HepG2 (cell line): ENCODE results near the gene NEDD4. TPM values are rescaled to one million over a fixed set of nuclear protein-coding genes. Genes with fewer than 3 reads are reported as not detected.

ENCODE experiments used
- ATAC-seq: fragments of 200-7000 bp; cut with Tn5 transposase; 3 replicates; pipeline ENCODE4 v1.9.1; 2020; ENCODE audit warnings: mild to moderate bottlenecking, moderate library complexity
- BruUV-seq: library from RNA; stranded (reverse); fragments of 400-500 nt; replicated peaks from 2 replicates; lab custom pipeline; 2021; lab: Mats Ljungman, UMichigan
- CTCF ChIA-PET: fragments of 300-600 bp; formaldehyde crosslinking; extraction: SDS; loops from one replicate; lab custom pipeline; 2021; ENCODE audit warnings: low total read pairs, inconsistent platforms, low intra/inter-chr PET ratio; lab: Yijun Ruan, JAX
- POLR2A ChIA-PET: fragments of 350-600 bp; sonication (Branson Sonifier 250); formaldehyde crosslinking; loops from one replicate; lab custom pipeline; 2020; ENCODE audit warnings: antibody characterized with exemption, inconsistent platforms; lab: Yijun Ruan, JAX
- DNase-seq: peaks from one replicate; pipeline ENCODE4 v3.0.0-alpha.2; 2015; ENCODE audit warnings: low spot score
- FAIRE-seq: peaks from 3 replicates; lab custom pipeline; 2011; peaks lifted over from hg19 to GRCh38; lab: Jason Lieb, UNC
- H2AFZ ChIP-seq: one replicate; pipeline ENCODE4 v1.6.1; 2011; ENCODE audit warnings: low read length, inconsistent platforms
- H3K27ac ChIP-seq: fragments of 300-600 bp; 3 replicates; pipeline ENCODE4 v1.8.0; 2011; ENCODE audit warnings: mixed run types, mild to moderate bottlenecking, mixed read lengths, low read length, inconsistent platforms; ENCODE audit not compliant: insufficient read depth; ENCODE audit errors: extremely low read length
- H3K27me3 ChIP-seq, 2 experiments: fragments of 200-600 bp in 1 of 2; 2 replicates in 1 of 2; 3 replicates in 1 of 2; pipeline versions ENCODE4 v1.6.0 to v1.8.0; 2011; ENCODE audit warnings: low read length in 2 of 2, mild to moderate bottlenecking in 2 of 2, moderate library complexity in 2 of 2, inconsistent platforms in 1 of 2; ENCODE audit not compliant: insufficient read depth in 2 of 2, control insufficient read depth in 1 of 2
- H3K36me3 ChIP-seq, 2 experiments: fragments of 200-600 bp in 1 of 2; replicated peaks in 1 of 2; 2 replicates in 1 of 2; 3 replicates in 1 of 2; pipeline versions ENCODE4 v1.5.1 to v1.8.0; 2011; ENCODE audit warnings: low read length in 2 of 2, inconsistent platforms in 1 of 2; ENCODE audit not compliant: insufficient read depth in 2 of 2, control insufficient read depth in 1 of 2
- H3K4me1 ChIP-seq: 2 replicates; pipeline ENCODE4 v1.5.1; 2012; ENCODE audit warnings: low read length, inconsistent platforms; ENCODE audit not compliant: insufficient read depth
- H3K4me2 ChIP-seq: 2 replicates; pipeline ENCODE4 v1.6.0; 2011; ENCODE audit warnings: low read depth, low read length, inconsistent platforms
- H3K4me3 ChIP-seq, 3 experiments: fragments of 200-600 bp in 1 of 3; sonication (generic), shearing (Covaris generic) in 1 of 3; replicated peaks in 1 of 3; 2 replicates each; pipeline ENCODE4 v1.5.1; 2011 to 2016; ENCODE audit warnings: low read length in 3 of 3, inconsistent platforms in 2 of 3, low read depth in 2 of 3, mild to moderate bottlenecking in 2 of 3, control low read depth in 1 of 3, mixed read lengths in 1 of 3; ENCODE audit not compliant: insufficient read depth in 1 of 3
- H3K79me2 ChIP-seq: one replicate; pipeline ENCODE4 v1.6.1; 2011; ENCODE audit warnings: low read length, inconsistent platforms; ENCODE audit not compliant: insufficient read depth
- H3K9ac ChIP-seq: 2 replicates; pipeline ENCODE4 v1.6.0; 2011; ENCODE audit warnings: mild to moderate bottlenecking, low read depth, low read length, inconsistent platforms; ENCODE audit not compliant: insufficient read depth
- H3K9me3 ChIP-seq: 2 replicates; pipeline ENCODE4 v1.5.1; 2012; ENCODE audit warnings: mild to moderate bottlenecking, low read length
- H4K20me1 ChIP-seq: 2 replicates; pipeline ENCODE4 v1.6.0; 2011; ENCODE audit warnings: inconsistent platforms, mild to moderate bottlenecking, low read length, moderate library complexity; ENCODE audit not compliant: insufficient read depth
- CHD4 ChIP-seq: fragments of 200-600 bp; sonication (generic); IDR thresholded peaks from 2 replicates; pipeline ENCODE4 v1.7.0; 2017; ENCODE audit warnings: mild to moderate bottlenecking, low read length, borderline replicate concordance
- MED8 ChIP-seq: sonication (generic); formaldehyde crosslinking; IDR thresholded peaks from 2 replicates; pipeline ENCODE4 v1.8.1; 2023; ENCODE audit warnings: mild to moderate bottlenecking, missing genetic modification reagents; ENCODE audit not compliant: insufficient replicate concordance
- RBAK ChIP-seq: sonication (generic); formaldehyde crosslinking; IDR thresholded peaks from 2 replicates; pipeline ENCODE4 v1.5.1; 2020; ENCODE audit warnings: mild to moderate bottlenecking, missing genetic modification reagents
- RNF2 ChIP-seq: fragments of 450-650 bp; conservative IDR thresholded peaks from 2 replicates; pipeline ENCODE4 v1.6.1; 2016; ENCODE audit warnings: low read depth
- XBP1 ChIP-seq: sonication (generic); formaldehyde crosslinking; IDR thresholded peaks from 2 replicates; pipeline ENCODE4 v1.5.0; 2020; ENCODE audit warnings: missing genetic modification reagents
- ZBTB1 ChIP-seq: sonication (generic); formaldehyde crosslinking; IDR thresholded peaks from 2 replicates; pipeline ENCODE4 v1.4.0; 2020; ENCODE audit warnings: missing genetic modification reagents, borderline replicate concordance
- ZNF101 ChIP-seq: sonication (generic); formaldehyde crosslinking; IDR thresholded peaks from 2 replicates; pipeline ENCODE4 v1.4.0; 2020; ENCODE audit warnings: mild to moderate bottlenecking, low read depth, missing genetic modification reagents, borderline replicate concordance
- ZNF12 ChIP-seq: sonication (generic); formaldehyde crosslinking; IDR thresholded peaks from 2 replicates; pipeline ENCODE4 v1.5.0; 2020; ENCODE audit warnings: missing genetic modification reagents
- ZNF263 ChIP-seq: sonication (generic); formaldehyde crosslinking; IDR thresholded peaks from 2 replicates; pipeline ENCODE4 v1.4.0; 2020; ENCODE audit warnings: missing genetic modification reagents
- ZNF282 ChIP-seq: fragments of 450-650 bp; IDR thresholded peaks from 2 replicates; pipeline ENCODE4 v1.6.1; 2018; ENCODE audit not compliant: partially characterized antibody
- ZNF703 ChIP-seq: sonication (generic); formaldehyde crosslinking; IDR thresholded peaks from 2 replicates; pipeline ENCODE4 v1.5.1; 2020; ENCODE audit warnings: missing genetic modification reagents, mild to moderate bottlenecking, moderate library complexity, borderline replicate concordance
- whole genome bisulfite sequencing: methylation state at CpG from one replicate; pipeline ENCODE4 v1.1.6; 2017; ENCODE audit warnings: low lambda C conversion rate; 5-methylcytosine and 5-hydroxymethylcytosine counted together
- in situ Hi-C: cut with HindIII; loops from 2 replicates; pipeline ENCODE4 v1.10.0; 2017; ENCODE audit warnings: low pct_unique_long_range_greater_than_20kb; ENCODE audit not compliant: extremely low pct_ligation_motif_present
- intact Hi-C: fragments of 100-400 bp; cut with micrococcal nuclease; formaldehyde crosslinking; loops from one replicate; pipeline ENCODE4 v1.10.0; 2022; ENCODE audit not compliant: unreplicated experiment
- polyA plus RNA-seq, 8 experiments: library from polyadenylated mRNA; depleted of rRNA in 3 of 8; stranded (reverse) in 7 of 8; unstranded in 1 of 8; fragments of >200 nt; fragmentation: Illumina TruSeq in 4 of 8; extraction: Trizol in 4 of 8; gene quantifications; 2 replicates each; pipeline versions ENCODE4 v1.2.1 to v1.2.3, GENCODE V29; 2011 to 2016; ENCODE audit warnings: low read depth in 4 of 8, missing spikeins in 1 of 8, mixed read lengths in 1 of 8; ENCODE audit not compliant: insufficient read depth in 1 of 8
- total RNA-seq, 5 experiments: library from RNA; depleted of rRNA; stranded (reverse); fragments of >200 nt; fragmentation: Illumina TruSeq; extraction: Trizol; gene quantifications; 2 replicates each; pipeline ENCODE4 v1.2.3, GENCODE V29; 2016; ENCODE audit warnings: low read depth in 1 of 5

The NEDD4 gene
- total and polyA plus RNA-seq, 2 of the 13 experiments (the other 11 are each of a cell fraction or from before 2014, with no cell fraction given), result 10.4 to 13.0 TPM

- TF ChIP-seq MED8 (CRISPR knock-in tag) (no peak), CHD4 (no peak), ZNF101 (CRISPR knock-in tag) (no peak), ZBTB1 (CRISPR knock-in tag) (no peak), ZNF12 (no peak), XBP1 (CRISPR knock-in tag) (no peak)
These were observed 93.4 kb downstream of the NEDD4 start (continued) for GRCh38 chr15:55900019-55900418.

DNA sequence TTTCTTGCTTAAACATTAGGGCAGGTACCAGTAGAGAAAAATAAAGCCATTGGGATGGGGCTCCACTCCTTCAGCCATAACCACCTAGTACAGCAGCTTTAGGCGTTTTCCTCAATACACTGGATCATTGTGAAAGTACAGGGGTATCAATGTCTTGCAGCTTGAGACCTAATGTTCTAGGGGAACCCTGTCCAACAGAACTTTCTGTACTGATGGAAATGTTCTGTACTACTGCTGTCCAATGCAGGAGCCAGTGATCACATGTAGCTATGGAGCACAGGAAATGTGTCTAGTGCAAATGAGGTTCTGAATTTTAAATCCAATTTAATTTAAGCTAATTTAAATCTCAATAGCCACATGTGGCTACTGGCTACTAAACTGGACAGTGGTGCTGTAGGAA is 93.9 kb downstream of the NEDD4 start:
- no TSS peak for BruUV-seq
- H3K4me2 ChIP-seq, result no peak overlapping the region
- ATAC-seq, result no peak
- peaks cover 5% of the 10 kb centered on the region for H3K4me1 ChIP-seq
- TF ChIP-seq ZNF703 (CRISPR knock-in tag) (no peak), ZNF263 (CRISPR knock-in tag) (no peak), RBAK (CRISPR knock-in tag) (no peak), RNF2 (no peak), ZNF282 (no peak)
- no peaks in the 10 kb centered on the region for H4K20me1 ChIP-seq
- H3K9ac ChIP-seq, result no peak overlapping the region
- H3K27me3 ChIP-seq, result no peaks in the 10 kb centered on the region
- no peaks in the 10 kb centered on the region for H3K79me2 ChIP-seq
- no peak overlapping the region for H3K27ac ChIP-seq
- FAIRE-seq, result no peak
- in situ Hi-C loops, result no loop called here
- no peaks in the 10 kb centered on the region for H3K9me3 ChIP-seq
- ChIA-PET POLR2A (no interaction called here), CTCF (no interaction called here)
- no peak overlapping the region for H2AFZ ChIP-seq
- intact Hi-C loops, result no loop called here
- WGBS, result 100% methylated on average over 1 of the region's 1 CpG
- no peaks in the 10 kb centered on the region for H3K36me3 ChIP-seq
- no peak for DNase-seq
- no peak overlapping the region for H3K4me3 ChIP-seq
